ENCODE measurements around the gene ING2.

ING2 gene

GRCh38 chr4:183504064-183504929 lies 561 bp upstream of the ING2 start (continued):
- no peak for TF ChIP-seq PRDM6 (tag by site-specific recombination; IDR thresholded peaks at IDR 0.05)
- TF ChIP-seq ZNF324 (tag by site-specific recombination; IDR thresholded peaks at IDR 0.05), result no peak
- no peak for TF ChIP-seq ZNF202 (tag by site-specific recombination; IDR thresholded peaks at IDR 0.05; ENCODE audit: borderline replicate concordance)
- no peak for TF ChIP-seq BCL11B (tag by site-specific recombination; IDR thresholded peaks at IDR 0.05; ENCODE audit: low read depth)
- TF ChIP-seq HIC1 (tag by site-specific recombination; IDR thresholded peaks at IDR 0.05), result peak; percentile 40; the same call in 1 of the 2 replicates
- peak; percentile 68 for TF ChIP-seq ZBTB6 (tag by site-specific recombination; IDR thresholded peaks at IDR 0.05)
- TF ChIP-seq ZBTB20 (tag by site-specific recombination; IDR thresholded peaks at IDR 0.05), result peak; percentile 58
- no peak for TF ChIP-seq SP7 (tag by site-specific recombination; IDR thresholded peaks at IDR 0.05)
- peak; percentile 79 for TF ChIP-seq SP2 (tag by site-specific recombination; IDR thresholded peaks at IDR 0.05)
- 0 out of 2 replicates have a peak, but pooled peaks have one; percentile 62 for TF ChIP-seq ZBTB17 (tag by site-specific recombination; IDR thresholded peaks at IDR 0.05)
- TF ChIP-seq ZNF660 (tag by site-specific recombination; IDR thresholded peaks at IDR 0.05), result 0 out of 2 replicates have a peak, but pooled peaks have one; percentile 70
- TF ChIP-seq EGR2 (tag by site-specific recombination; IDR thresholded peaks at IDR 0.05; ENCODE audit: low read depth), result peak; percentile 69
- no peak for TF ChIP-seq REPIN1 (tag by site-specific recombination; IDR thresholded peaks at IDR 0.05; ENCODE audit: low read depth)
- no peak for TF ChIP-seq ZNF629 (tag by site-specific recombination; IDR thresholded peaks at IDR 0.05)
- peak; percentile 51; the same call in 1 of the 2 replicates for TF ChIP-seq CTCF (tag by site-specific recombination; IDR thresholded peaks at IDR 0.05)
- TF ChIP-seq ZNF366 (tag by site-specific recombination; conservative IDR thresholded peaks at IDR 0.05), result no peak
- TF ChIP-seq ZFHX2 (tag by site-specific recombination; conservative IDR thresholded peaks at IDR 0.05), result peak; percentile 85
- TF ChIP-seq ZNF335 (tag by site-specific recombination; conservative IDR thresholded peaks at IDR 0.05), result peak; percentile 54
- TF ChIP-seq GLIS2 (tag by site-specific recombination; IDR thresholded peaks at IDR 0.05), result peak; percentile 98
- TF ChIP-seq ZNF341 (tag by site-specific recombination; IDR thresholded peaks at IDR 0.05; ENCODE audit: low read depth), result peak; percentile 86
- TF ChIP-seq ZXDB (tag by site-specific recombination; IDR thresholded peaks at IDR 0.05), result 0 out of 2 replicates have a peak, but pooled peaks have one; percentile 22
- TF ChIP-seq GLIS1 (tag by site-specific recombination; IDR thresholded peaks at IDR 0.05), result peak; percentile 48; the same call in 1 of the 2 replicates
- no peak for TF ChIP-seq ZNF302 (tag by site-specific recombination; IDR thresholded peaks at IDR 0.05; ENCODE audit: low read depth)
- TF ChIP-seq KLF1 (tag by site-specific recombination; IDR thresholded peaks at IDR 0.05), result 0 out of 2 replicates have a peak, but pooled peaks have one; percentile 21
- no peak for TF ChIP-seq ZSCAN18 (tag by site-specific recombination; IDR thresholded peaks at IDR 0.05)
- TF ChIP-seq ZNF654 (tag by site-specific recombination; IDR thresholded peaks at IDR 0.05; ENCODE audit: low read depth), result no peak; the same call in 1 of the 2 replicates
- 0 out of 2 replicates have a peak, but pooled peaks have one; percentile 42 for TF ChIP-seq ZNF398 (tag by site-specific recombination; IDR thresholded peaks at IDR 0.05)
- TF ChIP-seq ZIC2 (tag by site-specific recombination; IDR thresholded peaks at IDR 0.05), result peak; percentile 73
- peak; percentile 66; the same call in 1 of the 2 replicates for TF ChIP-seq IKZF3 (tag by site-specific recombination; IDR thresholded peaks at IDR 0.05)
- TF ChIP-seq ZNF223 (tag by site-specific recombination; IDR thresholded peaks at IDR 0.05), result no peak

Data from HEK293 (cell line).